ENCODE data around the gene SPATA31C1.

Gene SPATA31C1

DNA sequence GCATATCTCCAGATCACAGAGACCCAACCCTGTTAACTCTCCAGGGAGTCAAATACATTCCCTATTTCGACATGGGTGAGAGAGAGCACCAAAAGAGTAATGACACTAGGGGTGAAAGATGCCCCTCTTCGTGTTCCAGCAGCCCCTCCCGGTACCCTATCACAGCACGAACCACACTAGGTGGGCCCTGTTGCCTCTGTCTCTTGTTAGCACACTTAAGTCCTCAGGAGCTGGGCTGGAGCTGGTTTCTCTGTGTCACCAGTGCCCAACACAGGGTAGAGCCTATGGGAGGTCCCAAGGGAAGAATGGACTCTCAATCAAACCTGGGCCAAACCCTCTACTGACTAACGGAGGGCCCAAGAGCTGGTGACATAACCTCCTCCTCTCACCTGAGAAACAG, 55.4 kb downstream of the SPATA31C1 start:
- TF ChIP-seq, protein P1, sequence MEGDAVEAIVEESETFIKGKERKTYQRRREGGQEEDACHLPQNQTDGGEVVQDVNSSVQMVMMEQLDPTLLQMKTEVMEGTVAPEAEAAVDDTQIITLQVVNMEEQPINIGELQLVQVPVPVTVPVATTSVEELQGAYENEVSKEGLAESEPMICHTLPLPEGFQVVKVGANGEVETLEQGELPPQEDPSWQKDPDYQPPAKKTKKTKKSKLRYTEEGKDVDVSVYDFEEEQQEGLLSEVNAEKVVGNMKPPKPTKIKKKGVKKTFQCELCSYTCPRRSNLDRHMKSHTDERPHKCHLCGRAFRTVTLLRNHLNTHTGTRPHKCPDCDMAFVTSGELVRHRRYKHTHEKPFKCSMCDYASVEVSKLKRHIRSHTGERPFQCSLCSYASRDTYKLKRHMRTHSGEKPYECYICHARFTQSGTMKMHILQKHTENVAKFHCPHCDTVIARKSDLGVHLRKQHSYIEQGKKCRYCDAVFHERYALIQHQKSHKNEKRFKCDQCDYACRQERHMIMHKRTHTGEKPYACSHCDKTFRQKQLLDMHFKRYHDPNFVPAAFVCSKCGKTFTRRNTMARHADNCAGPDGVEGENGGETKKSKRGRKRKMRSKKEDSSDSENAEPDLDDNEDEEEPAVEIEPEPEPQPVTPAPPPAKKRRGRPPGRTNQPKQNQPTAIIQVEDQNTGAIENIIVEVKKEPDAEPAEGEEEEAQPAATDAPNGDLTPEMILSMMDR (IDR thresholded peaks at IDR 0.05; ENCODE audit: control insufficient read depth, insufficient read depth, low read depth, low read length, missing control alignments) = no peak
- no peak for DNase-seq (ENCODE audit: low read depth)
- no peak overlapping the region for H3K4me3 ChIP-seq (ENCODE audit: control insufficient read depth, low read depth, low read length)

Data from AG09309 (cell line).